Ureter (tissue), 1 donor: Measurements from ENCODE around the gene NFKB1. TPM values are rescaled to one million over a fixed set of nuclear protein-coding genes. Genes with fewer than 3 reads are reported as not detected.

Experiments used
- DNase-seq: peaks from one replicate; pipeline ENCODE4 v3.0.0-alpha.2; 2020; ENCODE audit warnings: low spot score
- total RNA-seq: library from RNA; stranded (reverse); gene quantifications from one replicate; pipeline ENCODE4 v1.2.4, GENCODE V29; 2023
- donor health status: DM: yes; HTN: yes; CAD: no.

Gene NFKB1
- total RNA-seq, 1 donor from 2014 or later: 55.4 TPM

- no peak for DNase-seq
Measured at GRCh38 chr4:102494603-102495002, 6.6 kb upstream of the NFKB1 start.

DNA sequence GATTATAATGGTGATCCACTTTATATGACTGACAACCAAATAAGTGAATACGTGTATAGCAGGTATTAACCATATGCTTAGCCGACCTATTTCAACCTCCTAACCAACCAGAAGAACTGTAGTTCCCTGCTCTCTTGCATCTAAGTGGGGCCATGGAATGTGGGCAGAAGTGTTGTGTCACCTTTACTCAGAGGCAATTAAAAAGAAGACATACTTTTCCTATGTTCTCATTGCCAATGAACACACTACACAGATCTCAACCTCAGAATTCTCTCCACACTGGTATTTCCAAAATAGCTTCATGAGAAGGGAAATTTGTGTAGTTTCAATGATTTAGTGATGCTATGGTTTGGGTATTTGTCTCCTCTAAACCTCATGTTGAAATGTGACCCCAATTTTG, 3.2 kb upstream of the NFKB1 start:
- DNase-seq: no peak

GRCh38 chr4:102500352-102500695, 835 bp upstream of the NFKB1 start:
- DNase-seq: no peak

DNA sequence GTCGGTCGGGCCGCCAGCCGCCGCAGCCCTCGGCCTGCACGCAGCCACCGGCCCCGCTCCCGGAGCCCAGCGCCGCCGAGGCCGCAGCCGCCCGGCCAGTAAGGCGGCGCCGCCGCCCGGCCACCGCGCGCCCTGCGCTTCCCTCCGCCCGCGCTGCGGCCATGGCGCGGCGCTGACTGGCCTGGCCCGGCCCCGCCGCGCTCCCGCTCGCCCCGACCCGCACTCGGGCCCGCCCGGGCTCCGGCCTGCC, 213 bp downstream of the NFKB1 start:
- no peak for DNase-seq

- DNase-seq: no peak
Measured at GRCh38 chr4:102502543-102502818, 1.3 kb downstream of the NFKB1 start.

GRCh38 chr4:102503301-102503746, 2.2 kb downstream of the NFKB1 start:
- DNase-seq: no peak

- DNase-seq: no peak
Measured at GRCh38 chr4:102503831-102504786, 3.0 kb downstream of the NFKB1 start.

- no peak for DNase-seq
Measured at GRCh38 chr4:102504941-102505340, 3.8 kb downstream of the NFKB1 start.

- no peak for DNase-seq
Measured at GRCh38 chr4:102505708-102506107, 4.5 kb downstream of the NFKB1 start.

DNA sequence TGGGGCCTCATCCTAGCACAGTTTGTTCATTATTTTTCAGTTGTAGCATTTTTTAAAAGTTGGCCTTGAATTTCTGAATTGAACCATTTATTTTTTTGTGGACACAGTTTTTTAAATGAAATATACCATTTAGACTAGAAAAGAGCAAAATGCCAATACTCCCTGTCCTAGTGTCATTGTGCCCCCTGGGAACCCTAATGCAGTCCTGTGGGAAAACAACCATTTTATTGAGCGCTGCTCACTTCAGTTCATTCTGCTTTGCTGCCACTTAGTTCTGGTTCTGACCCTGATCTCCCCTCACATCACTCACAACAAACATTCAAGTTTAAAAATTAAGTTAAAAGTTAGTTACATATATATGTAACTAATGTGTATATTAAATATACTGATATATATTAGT, 5.4 kb downstream of the NFKB1 start:
- no peak for DNase-seq

GRCh38 chr4:102511830-102512605, 10.9 kb downstream of the NFKB1 start:
- no peak for DNase-seq

DNA sequence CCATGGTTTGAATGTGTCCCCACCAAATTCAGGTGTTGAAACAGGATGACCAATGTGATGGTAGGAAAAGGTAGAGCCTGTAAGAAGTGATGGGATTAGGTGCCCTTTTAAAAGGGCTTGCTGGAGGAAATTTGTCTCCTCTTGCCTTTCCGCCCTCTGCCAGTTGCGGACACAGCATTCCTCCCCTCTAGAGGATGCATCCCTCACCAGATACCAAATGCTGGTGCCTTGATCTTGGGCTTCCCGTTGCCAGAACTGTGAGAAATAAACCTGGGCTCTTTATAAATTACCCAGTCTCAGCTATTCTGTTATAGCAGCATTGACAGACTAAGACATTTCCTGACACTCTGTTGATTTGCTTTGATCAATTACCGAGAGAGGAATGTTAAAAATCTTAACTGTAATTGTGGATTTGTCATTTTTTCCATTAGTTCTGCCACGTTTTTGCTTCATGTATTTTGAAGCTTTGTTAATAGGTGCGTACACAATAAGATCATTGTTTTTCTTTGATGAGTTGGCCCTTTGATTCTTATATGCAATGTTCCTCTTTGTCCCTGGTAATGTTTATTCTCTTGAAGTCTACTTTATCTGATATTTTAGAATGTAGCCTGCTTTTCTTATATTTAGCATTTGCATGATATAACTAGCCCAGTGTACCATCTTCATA, 13.3 kb downstream of the NFKB1 start:
- DNase-seq: no peak

- no peak for DNase-seq
Measured at GRCh38 chr4:102517753-102518152, 16.6 kb downstream of the NFKB1 start.

DNA sequence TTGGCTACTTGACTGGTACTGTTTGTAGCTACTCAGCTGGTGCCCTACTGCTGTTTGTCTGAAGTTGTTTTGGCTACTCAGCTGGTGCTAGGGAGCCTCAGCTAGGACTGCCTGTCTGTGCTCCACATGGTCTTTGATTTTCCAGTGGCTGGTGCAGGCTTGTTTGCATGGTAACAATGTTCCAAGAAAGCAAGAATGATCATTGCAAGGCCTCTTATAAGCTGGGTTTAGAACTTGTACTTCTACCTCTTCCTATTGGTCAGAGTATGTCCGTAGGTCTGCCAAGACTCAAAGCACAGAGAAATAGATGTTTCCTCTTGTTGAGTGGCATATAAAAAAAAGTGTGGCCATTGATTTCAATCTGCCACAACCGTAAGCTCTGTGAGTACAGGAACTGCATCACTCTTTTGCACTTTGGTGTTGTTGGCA, 17.6 kb downstream of the NFKB1 start:
- no peak for DNase-seq

DNA sequence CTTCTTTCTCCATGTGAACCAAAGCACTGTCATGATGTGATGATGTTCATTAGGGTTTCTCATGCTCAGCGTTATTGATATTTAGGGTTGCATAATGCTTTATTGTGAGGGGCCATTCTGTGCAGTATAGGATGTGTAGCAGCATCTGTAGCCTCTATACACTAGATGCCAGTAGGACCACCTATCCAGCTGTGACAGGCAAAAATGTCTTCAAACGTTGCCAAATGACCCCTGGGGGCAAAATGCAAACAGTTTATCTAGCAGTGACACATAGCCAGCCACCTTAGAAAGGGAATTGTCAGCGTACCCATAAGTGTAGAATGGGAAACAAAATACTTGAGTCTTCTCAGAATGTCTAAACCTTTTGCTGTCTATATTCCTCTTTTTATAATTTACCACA, 18.8 kb downstream of the NFKB1 start:
- DNase-seq: no peak

DNA sequence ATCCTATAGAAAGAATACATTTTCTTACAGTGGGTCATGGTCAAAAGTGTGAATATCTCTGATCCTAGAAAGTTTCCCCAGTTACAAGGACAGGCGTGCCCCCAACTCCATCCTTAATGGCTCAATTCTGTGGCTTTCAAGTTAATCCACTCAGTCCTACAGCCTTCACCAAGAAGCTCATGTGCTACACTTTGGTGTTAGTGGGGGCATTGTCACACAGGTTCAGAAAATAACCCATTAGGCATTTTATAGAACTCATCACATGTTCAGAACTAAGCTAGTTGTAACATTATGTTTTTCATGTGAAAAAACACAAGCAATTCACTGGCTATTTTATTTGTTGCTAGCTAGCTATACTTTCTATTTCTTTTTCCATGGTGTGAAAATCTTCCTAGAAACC, 20.4 kb downstream of the NFKB1 start:
- no peak for DNase-seq

- no peak for DNase-seq
Measured at GRCh38 chr4:102522031-102522440, 20.9 kb downstream of the NFKB1 start.

- no peak for DNase-seq
Measured at GRCh38 chr4:102524691-102525090, 23.5 kb downstream of the NFKB1 start.

- DNase-seq: no peak
Measured at GRCh38 chr4:102525097-102525496, 23.9 kb downstream of the NFKB1 start.

- no peak for DNase-seq
Measured at GRCh38 chr4:102525504-102525903, 24.3 kb downstream of the NFKB1 start.

GRCh38 chr4:102526532-102526931, 25.4 kb downstream of the NFKB1 start:
- no peak for DNase-seq

DNA sequence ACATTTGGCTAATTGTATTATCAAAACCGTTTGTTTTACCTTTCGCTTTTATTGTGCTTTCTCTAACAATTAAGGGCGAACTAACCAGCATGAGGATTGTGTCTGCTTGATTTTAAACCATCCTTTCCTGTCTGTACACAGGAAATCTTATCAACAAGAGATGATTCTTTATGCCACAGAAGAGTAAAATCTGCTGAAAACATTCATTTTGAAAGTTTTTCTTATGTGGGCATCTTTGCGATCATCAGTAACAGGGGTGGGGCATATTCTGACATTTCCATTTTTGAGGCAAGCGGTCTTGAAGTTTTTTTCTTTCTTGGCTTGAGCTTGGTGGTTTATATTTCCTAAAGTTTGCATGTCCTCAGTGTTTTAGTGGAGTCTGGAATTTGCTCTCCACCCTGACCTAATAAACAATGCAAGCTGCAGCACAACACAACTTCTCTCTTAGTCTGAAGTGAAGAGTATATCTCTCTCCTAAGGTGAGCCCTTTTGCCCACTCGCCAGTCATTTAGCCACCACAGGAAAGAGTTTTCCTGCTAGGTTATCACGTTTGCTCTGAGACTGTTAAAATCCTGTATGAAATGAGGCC, 26.6 kb downstream of the NFKB1 start:
- no peak for DNase-seq

GRCh38 chr4:102529977-102530376, 28.8 kb downstream of the NFKB1 start:
- no peak for DNase-seq
